Subcutaneous abdominal adipose tissue (tissue), 5 donors: ENCODE data around the gene BORCS8.

ENCODE experiments used
- H3K27ac ChIP-seq: one replicate; pipeline ENCODE4 v1.7.0; 2013; ENCODE audit warnings: low read depth, mild to moderate bottlenecking, inconsistent platforms, low read length, moderate library complexity
- H3K27me3 ChIP-seq, 5 donors: one replicate each; pipeline ENCODE4 v1.7.0; 2013; ENCODE audit warnings: low read length in 5 of 5, inconsistent platforms in 1 of 5; ENCODE audit not compliant: control insufficient read depth in 5 of 5, insufficient read depth in 4 of 5
- H3K36me3 ChIP-seq, 5 donors: one replicate each; pipeline ENCODE4 v1.7.0; 2013; ENCODE audit warnings: low read length in 5 of 5; ENCODE audit not compliant: control insufficient read depth in 5 of 5, insufficient read depth in 5 of 5
- H3K4me1 ChIP-seq, 5 donors: one replicate each; pipeline ENCODE4 v1.7.0; 2013; ENCODE audit warnings: low read length in 5 of 5, mild to moderate bottlenecking in 3 of 5, moderate library complexity in 1 of 5; ENCODE audit not compliant: control insufficient read depth in 5 of 5, insufficient read depth in 5 of 5
- H3K4me3 ChIP-seq, 5 donors: one replicate each; pipeline ENCODE4 v1.7.0; 2013; ENCODE audit warnings: low read length in 5 of 5, low read depth in 1 of 5
- H3K9ac ChIP-seq, 5 donors: one replicate each; pipeline ENCODE4 v1.7.0; 2013; ENCODE audit warnings: low read length in 5 of 5, mild to moderate bottlenecking in 4 of 5, moderate library complexity in 3 of 5
- H3K9me3 ChIP-seq, 5 donors: one replicate each; pipeline ENCODE4 v1.7.0; 2013; ENCODE audit warnings: low read length in 5 of 5; ENCODE audit not compliant: control insufficient read depth in 5 of 5
- donor health status: healthy.
- donor health status: healthy.
- donor health status: healthy.
- donor health status: healthy.
- donor health status: healthy.

BORCS8 gene

GRCh38 chr19:19215792-19216191 is 23.8 kb upstream of the BORCS8 start:
- no peak overlapping the region for H3K9ac ChIP-seq
- no peaks in the 10 kb centered on the region for H3K4me1 ChIP-seq
- peaks cover 20 to 50% (median 37%) of the 10 kb centered on the region in 5 donors for H3K27me3 ChIP-seq
- no peaks in the 10 kb centered on the region for H3K36me3 ChIP-seq
- peaks cover 0 to 5% (median 2%) of the 10 kb centered on the region in 5 donors for H3K9me3 ChIP-seq
- H3K27ac ChIP-seq = no peak overlapping the region
- no peak overlapping the region for H3K4me3 ChIP-seq

GRCh38 chr19:19214892-19215291 is 22.9 kb upstream of the BORCS8 start:
- peaks cover 20 to 50% (median 40%) of the 10 kb centered on the region in 5 donors for H3K27me3 ChIP-seq
- no peaks in the 10 kb centered on the region for H3K4me1 ChIP-seq
- H3K4me3 ChIP-seq = no peak overlapping the region
- no peak overlapping the region for H3K9ac ChIP-seq
- no peak overlapping the region for H3K27ac ChIP-seq
- H3K9me3 ChIP-seq = peaks cover 0 to 5% (median 2%) of the 10 kb centered on the region in 5 donors
- H3K36me3 ChIP-seq = no peaks in the 10 kb centered on the region

GRCh38 chr19:19214159-19214490 is 22.2 kb upstream of the BORCS8 start:
- Histone ChIP-seq H3K27me3 (peaks cover 20 to 54% (median 40%) of the 10 kb centered on the region in 5 donors), H3K4me1 (no peaks in the 10 kb centered on the region), H3K36me3 (no peaks in the 10 kb centered on the region), H3K9ac (no peak overlapping the region), H3K4me3 (no peak overlapping the region), H3K9me3 (peaks cover 0 to 5% (median 2%) of the 10 kb centered on the region in 5 donors), H3K27ac (no peak overlapping the region)

- Histone ChIP-seq H3K4me3 (no peak overlapping the region), H3K27me3 (peaks cover 20 to 54% (median 38%) of the 10 kb centered on the region in 5 donors), H3K36me3 (no peaks in the 10 kb centered on the region), H3K4me1 (no peaks in the 10 kb centered on the region), H3K9me3 (peaks cover 0 to 5% (median 2%) of the 10 kb centered on the region in 5 donors), H3K9ac (no peak overlapping the region), H3K27ac (no peak overlapping the region)
Observed at GRCh38 chr19:19213426-19214158, 21.6 kb upstream of the BORCS8 start.

GRCh38 chr19:19212916-19213315 is 21.0 kb upstream of the BORCS8 start:
- H3K27ac ChIP-seq = no peak overlapping the region
- no peaks in the 10 kb centered on the region for H3K4me1 ChIP-seq
- no peak overlapping the region for H3K4me3 ChIP-seq
- H3K27me3 ChIP-seq = peaks cover 20 to 54% (median 40%) of the 10 kb centered on the region in 5 donors
- no peaks in the 10 kb centered on the region for H3K36me3 ChIP-seq
- H3K9me3 ChIP-seq = peaks cover 0 to 5% (median 2%) of the 10 kb centered on the region in 5 donors
- H3K9ac ChIP-seq = no peak overlapping the region

GRCh38 chr19:19211499-19212420 is 19.8 kb upstream of the BORCS8 start, which contains the start of gene NCAN:
NCAN (plus strand) TSS chr19:19211958; CDS start chr19:19216954, 4,996 bp downstream.
- Histone ChIP-seq H3K27ac (no peak within 1 kb of the TSS), H3K36me3 (no peaks in the 10 kb centered on the region), H3K4me3 (no peak within 1 kb of the TSS), H3K9ac (no peak within 1 kb of the TSS), H3K27me3 (peaks cover 20 to 62% (median 48%) of the 10 kb centered on the region in 5 donors), H3K9me3 (peaks cover 0 to 2% (median 0%) of the 10 kb centered on the region in 5 donors), H3K4me1 (no peaks in the 10 kb centered on the region)

- Histone ChIP-seq H3K27ac (no peak overlapping the region), H3K4me1 (no peaks in the 10 kb centered on the region), H3K27me3 (peaks cover 20 to 54% (median 44%) of the 10 kb centered on the region in 5 donors), H3K9me3 (peaks cover 0 to 2% (median 0%) of the 10 kb centered on the region in 5 donors), H3K36me3 (no peaks in the 10 kb centered on the region), H3K4me3 (no peak overlapping the region), H3K9ac (no peak overlapping the region)
Observed at GRCh38 chr19:19209372-19209771, 17.4 kb upstream of the BORCS8 start.

GRCh38 chr19:19207637-19208572 is 16.0 kb upstream of the BORCS8 start:
- peaks cover 17 to 40% (median 29%) of the 10 kb centered on the region in 5 donors for H3K27me3 ChIP-seq
- H3K36me3 ChIP-seq = no peaks in the 10 kb centered on the region
- H3K9ac ChIP-seq = no peak overlapping the region
- H3K4me1 ChIP-seq = peaks cover 0 to 5% (median 2%) of the 10 kb centered on the region in 5 donors
- no peak overlapping the region for H3K27ac ChIP-seq
- H3K4me3 ChIP-seq = no peak overlapping the region
- no peaks in the 10 kb centered on the region for H3K9me3 ChIP-seq

- Histone ChIP-seq H3K9me3 (no peaks in the 10 kb centered on the region), H3K4me1 (peaks cover 3 to 14% (median 11%) of the 10 kb centered on the region in 5 donors), H3K4me3 (no peak overlapping the region), H3K27ac (no peak overlapping the region), H3K27me3 (peaks cover 8 to 31% (median 22%) of the 10 kb centered on the region in 5 donors), H3K9ac (no peak overlapping the region), H3K36me3 (peaks cover 0 to 3% (median 0%) of the 10 kb centered on the region in 5 donors)
Observed at GRCh38 chr19:19206938-19207337, 15.0 kb upstream of the BORCS8 start.
